H1 (cell line): ENCODE measurements around the gene MPPED2. TPM values are rescaled to one million over a fixed set of nuclear protein-coding genes. Genes with fewer than 3 reads are reported as not detected.

Experiments
- ATF3 ChIP-seq: IDR thresholded peaks from 2 replicates; pipeline ENCODE4 v1.6.1; 2011; ENCODE audit warnings: low read depth, mild to moderate bottlenecking, low read length; ENCODE audit not compliant: insufficient read depth
- BCL11A ChIP-seq, 2 experiments: IDR thresholded peaks; one replicate each; pipeline ENCODE4 v1.6.1; 2011; ENCODE audit warnings: low read depth in 2 of 2, low read length in 2 of 2, mild to moderate bottlenecking in 2 of 2
- BRCA1 ChIP-seq: IDR thresholded peaks from 2 replicates; pipeline ENCODE4 v1.6.1; 2012; ENCODE audit warnings: low read depth, low read length, improper control_type of control experiment
- CHD7 ChIP-seq: fragments of 300-600 bp; sonication (generic); IDR thresholded peaks from 2 replicates; pipeline ENCODE4 v1.7.1; 2012; ENCODE audit warnings: low read length, moderate library complexity, mild to moderate bottlenecking, inconsistent platforms; ENCODE audit not compliant: insufficient replicate concordance
- PHF8 ChIP-seq: fragments of 200-600 bp; sonication (generic); conservative IDR thresholded peaks from 2 replicates; pipeline ENCODE4 v1.7.1; 2012; ENCODE audit warnings: low read depth, mild to moderate bottlenecking, inconsistent platforms, low read length, moderate library complexity
- polyA plus RNA-seq, 7 experiments: library from polyadenylated mRNA; depleted of rRNA in 3 of 7; stranded (reverse) in 5 of 7; unstranded in 2 of 7; fragments of >200 nt in 5 of 7; fragments of 200-250 nt in 2 of 7; gene quantifications; 1 replicate in 5 of 7; 2 replicates in 1 of 7; 4 replicates in 1 of 7; pipeline versions ENCODE4 v1.2.1 to v1.2.3, GENCODE V29; 2011 to 2013; ENCODE audit warnings: missing spikeins in 2 of 7, mixed read lengths in 2 of 7
- total RNA-seq: library from RNA; stranded (reverse); fragmentation: NEBNext Ultra II Directional; extraction: Animal tissue kit (Norgen Biotek cat#: 25700); gene quantifications from 2 replicates; pipeline ENCODE4 v1.2.1, GENCODE V29; 2021

The MPPED2 gene
- total and polyA plus RNA-seq, 2 of the 8 experiments (the other 6 are each of a cell fraction or from before 2014, with no cell fraction given), result 1.3 to 3.5 TPM

- peak; percentile 33 for TF ChIP-seq CHD7
- no peak for TF ChIP-seq PHF8
- no peak for TF ChIP-seq BCL11A (IDR thresholded peaks at IDR 0.05; ENCODE audit: low read depth in 2 of 2, low read length in 2 of 2)
- no peak for TF ChIP-seq BRCA1
- no peak for TF ChIP-seq ATF3
These were observed 32.5 kb downstream of the MPPED2 start (continued) for GRCh38 chr11:30553521-30554110.
